ENCODE results near the gene SCNN1A.

- TF ChIP-seq POLR2AphosphoS5 (IDR thresholded peaks at IDR 0.05): no peak
- TF ChIP-seq POLR2A (IDR thresholded peaks at IDR 0.05): no peak
- TF ChIP-seq CTCF (IDR thresholded peaks at IDR 0.05): no peak
Measured at GRCh38 chr12:6334940-6335450, 40.4 kb downstream of the SCNN1A start.

All from sigmoid colon (tissue), 4 donors.